Activated gamma-delta T cell treated with Interleukin-2 at 50 U/mL for 16 hours (primary cell): ENCODE results near the gene SLC9B2.

Experiments
- DNase-seq: peaks from one replicate; pipeline ENCODE4 v3.0.0-alpha.2; 2020

The SLC9B2 gene, protein sequence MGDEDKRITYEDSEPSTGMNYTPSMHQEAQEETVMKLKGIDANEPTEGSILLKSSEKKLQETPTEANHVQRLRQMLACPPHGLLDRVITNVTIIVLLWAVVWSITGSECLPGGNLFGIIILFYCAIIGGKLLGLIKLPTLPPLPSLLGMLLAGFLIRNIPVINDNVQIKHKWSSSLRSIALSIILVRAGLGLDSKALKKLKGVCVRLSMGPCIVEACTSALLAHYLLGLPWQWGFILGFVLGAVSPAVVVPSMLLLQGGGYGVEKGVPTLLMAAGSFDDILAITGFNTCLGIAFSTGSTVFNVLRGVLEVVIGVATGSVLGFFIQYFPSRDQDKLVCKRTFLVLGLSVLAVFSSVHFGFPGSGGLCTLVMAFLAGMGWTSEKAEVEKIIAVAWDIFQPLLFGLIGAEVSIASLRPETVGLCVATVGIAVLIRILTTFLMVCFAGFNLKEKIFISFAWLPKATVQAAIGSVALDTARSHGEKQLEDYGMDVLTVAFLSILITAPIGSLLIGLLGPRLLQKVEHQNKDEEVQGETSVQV

GRCh38 chr4:103076747-103077347 lies at the start of gene SLC9B2:
SLC9B2 (minus strand) TSS chr4:103076761; CDS start chr4:103067550, 9,211 bp downstream.
- no peak for DNase-seq

- DNase-seq, result no peak
Measured at GRCh38 chr4:103126126-103126525, 49.6 kb upstream of the SLC9B2 start.

GRCh38 chr4:103123114-103123513 lies 46.6 kb upstream of the SLC9B2 start:
- no peak for DNase-seq

GRCh38 chr4:103118166-103118565 lies 41.6 kb upstream of the SLC9B2 start:
- no peak for DNase-seq

- no peak for DNase-seq
Measured at GRCh38 chr4:103111598-103111997, 35.0 kb upstream of the SLC9B2 start.

GRCh38 chr4:103108542-103108941 lies 32.0 kb upstream of the SLC9B2 start:
- no peak for DNase-seq

DNA sequence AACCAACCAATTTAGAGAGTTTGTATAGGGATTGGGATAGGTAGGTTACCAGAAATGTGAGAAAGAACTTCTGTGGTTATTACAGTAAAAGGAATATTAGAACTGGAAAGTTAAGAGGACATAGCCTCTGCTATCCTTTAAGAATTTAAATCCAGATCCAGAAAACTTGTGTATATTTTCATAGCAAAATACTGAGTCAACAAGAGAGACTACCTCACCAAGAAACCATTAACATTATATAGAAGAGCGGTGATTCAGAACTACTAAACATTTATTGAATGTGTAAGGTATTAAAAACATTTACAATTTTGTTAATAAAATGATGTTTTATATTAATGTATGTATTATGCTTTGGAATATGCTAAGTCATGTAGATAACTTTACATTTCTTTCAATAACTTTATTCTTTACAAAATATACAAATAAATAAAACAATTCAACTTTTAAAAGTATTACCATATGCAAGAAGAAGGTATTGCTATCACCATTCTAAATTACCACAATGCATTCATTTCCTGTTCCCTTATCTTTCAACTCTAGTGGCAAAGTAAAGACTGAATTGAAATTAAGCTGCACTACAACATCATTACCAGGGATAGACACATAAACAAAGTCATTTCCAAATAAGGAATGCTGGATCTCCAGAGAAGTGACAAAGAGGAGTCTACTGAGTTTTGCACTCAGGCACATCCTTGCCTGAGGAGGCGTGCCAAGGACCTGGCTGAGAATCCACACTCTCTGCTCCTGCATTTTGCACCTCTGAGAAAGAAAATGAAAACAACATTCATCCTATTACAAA lies 29.2 kb upstream of the SLC9B2 start:
- no peak for DNase-seq

DNA sequence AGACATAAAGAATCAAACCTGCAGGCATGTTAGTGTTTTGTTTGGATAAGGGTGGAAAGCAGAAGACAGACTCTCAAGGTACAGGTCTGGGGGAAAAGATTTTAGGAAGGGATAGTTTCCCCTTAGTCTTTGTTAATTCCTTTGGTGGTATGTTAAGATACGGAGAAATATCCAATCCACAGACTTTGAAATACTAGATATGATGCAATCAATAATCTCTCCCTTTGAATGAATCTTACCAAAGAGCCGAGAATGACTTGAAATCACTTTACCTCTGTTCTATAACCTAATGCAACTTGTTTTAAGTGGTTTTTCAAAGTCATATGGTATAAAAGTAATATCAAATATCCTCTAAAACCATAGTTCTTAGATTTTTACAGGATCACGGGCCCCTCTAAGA lies 28.3 kb upstream of the SLC9B2 start:
- no peak for DNase-seq

GRCh38 chr4:103100691-103101090 lies 24.1 kb upstream of the SLC9B2 start:
- DNase-seq, result no peak

DNA sequence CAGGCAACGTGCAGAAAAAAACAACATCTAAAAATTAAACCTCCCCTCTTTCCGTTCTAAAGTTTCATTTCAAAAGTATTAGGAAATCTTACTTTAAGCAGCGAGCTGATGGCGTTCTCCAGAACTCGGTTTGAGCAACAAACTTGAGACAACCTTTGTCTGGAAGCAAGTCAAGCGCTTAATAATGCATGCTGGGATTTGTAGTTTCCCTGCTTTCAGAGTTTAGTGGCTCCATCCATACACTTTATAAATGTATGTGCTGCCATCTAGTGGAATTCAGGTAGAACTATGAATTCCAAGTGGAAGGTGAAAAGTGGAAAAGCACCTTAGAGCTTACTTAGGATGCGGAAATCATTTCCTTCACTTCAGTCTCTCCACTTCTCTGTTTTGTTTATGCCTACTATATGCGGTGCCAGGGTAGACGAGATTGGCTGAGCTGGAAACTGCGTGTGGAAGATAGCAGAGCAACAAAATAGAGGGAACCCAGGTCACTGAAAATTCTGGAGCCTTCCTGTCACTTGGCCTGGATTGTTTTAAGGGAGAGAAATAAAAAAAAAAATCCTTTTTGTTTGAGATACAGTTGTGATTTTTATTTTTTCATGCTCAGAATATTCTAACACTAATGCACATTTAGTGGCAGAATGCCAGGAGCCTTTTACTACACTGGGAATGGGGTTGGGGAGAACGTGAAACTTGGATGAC lies 23.3 kb upstream of the SLC9B2 start, which contains the start of gene BDH2:
Gene BDH2, minus strand, starts transcription at position 144 of the 702 bp plus-strand sequence. CDS start 3,580 bp downstream, outside the sequence.
- peak; percentile 39 for DNase-seq

DNA sequence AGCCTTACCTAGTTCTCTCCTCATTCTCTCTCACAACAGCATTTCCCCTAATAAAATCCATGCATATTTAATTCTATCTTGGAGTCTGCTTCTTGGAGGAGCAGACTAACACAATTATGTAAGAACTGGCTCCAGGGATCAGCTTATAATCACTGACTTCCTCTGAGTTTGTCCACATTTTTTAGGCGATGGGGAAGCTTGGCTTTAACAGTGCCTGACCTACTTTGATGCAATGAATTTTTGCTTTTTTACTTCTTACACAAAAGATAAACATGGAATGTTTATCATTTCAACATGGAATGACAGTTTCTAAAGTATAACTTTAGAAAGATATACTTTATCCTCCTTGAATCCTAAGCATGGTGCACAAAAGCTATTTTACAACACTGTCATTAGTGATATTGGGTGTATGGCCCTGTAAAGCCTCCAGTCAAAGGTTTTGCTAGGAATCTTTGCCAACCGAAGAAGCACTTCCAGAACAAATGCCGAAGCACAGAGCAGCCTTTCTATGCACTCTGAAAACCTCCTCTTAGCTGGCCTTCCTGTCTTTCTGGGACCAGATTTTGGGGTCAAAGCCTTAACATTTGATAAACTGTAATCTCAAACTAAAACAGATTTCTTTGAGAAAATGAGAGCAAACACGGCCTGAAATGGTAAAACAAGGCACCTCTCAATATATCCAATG lies 22.3 kb upstream of the SLC9B2 start:
- no peak for DNase-seq

DNA sequence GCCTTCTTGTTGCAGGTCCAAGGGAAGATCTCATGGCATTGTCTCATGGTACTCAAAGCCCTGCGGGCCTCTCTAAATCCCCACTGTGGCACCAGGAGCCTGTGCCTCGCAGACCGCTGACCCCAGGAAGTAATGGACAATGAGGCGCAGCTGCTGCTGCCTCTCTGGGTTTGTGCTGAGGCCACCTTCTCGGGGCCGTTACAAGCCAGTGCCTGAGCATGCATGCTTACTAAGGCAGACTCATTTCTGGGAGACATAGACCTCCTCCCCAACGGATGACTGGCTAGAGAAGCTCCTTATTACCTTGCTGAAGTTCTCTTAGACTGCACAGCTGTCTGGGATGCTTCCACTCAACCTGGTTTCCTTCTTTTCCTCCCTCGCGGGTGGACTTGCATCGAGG lies 21.8 kb upstream of the SLC9B2 start:
- no peak for DNase-seq

DNA sequence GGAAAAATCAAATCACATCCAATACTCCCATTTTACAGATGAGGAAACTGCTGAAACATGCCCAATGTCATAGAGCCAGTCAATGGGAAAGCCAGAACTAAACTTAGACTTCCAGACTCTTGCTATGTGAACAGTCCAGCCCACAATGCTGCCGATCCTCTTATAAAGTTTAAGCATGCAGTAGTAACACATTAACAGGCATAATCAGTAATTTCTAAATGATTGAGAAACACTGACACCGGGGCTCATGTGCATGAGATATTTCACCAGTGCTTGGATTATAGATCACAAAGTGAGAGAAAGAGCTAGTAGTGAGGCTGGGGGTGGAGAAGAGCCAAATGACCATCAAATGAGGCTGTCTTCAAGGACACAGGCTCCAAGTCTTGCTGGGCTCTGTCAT lies 20.6 kb upstream of the SLC9B2 start:
- DNase-seq, result no peak

- no peak for DNase-seq
Measured at GRCh38 chr4:103095080-103095479, 18.5 kb upstream of the SLC9B2 start.

- DNase-seq, result no peak
Measured at GRCh38 chr4:103092245-103092644, 15.7 kb upstream of the SLC9B2 start.

DNA sequence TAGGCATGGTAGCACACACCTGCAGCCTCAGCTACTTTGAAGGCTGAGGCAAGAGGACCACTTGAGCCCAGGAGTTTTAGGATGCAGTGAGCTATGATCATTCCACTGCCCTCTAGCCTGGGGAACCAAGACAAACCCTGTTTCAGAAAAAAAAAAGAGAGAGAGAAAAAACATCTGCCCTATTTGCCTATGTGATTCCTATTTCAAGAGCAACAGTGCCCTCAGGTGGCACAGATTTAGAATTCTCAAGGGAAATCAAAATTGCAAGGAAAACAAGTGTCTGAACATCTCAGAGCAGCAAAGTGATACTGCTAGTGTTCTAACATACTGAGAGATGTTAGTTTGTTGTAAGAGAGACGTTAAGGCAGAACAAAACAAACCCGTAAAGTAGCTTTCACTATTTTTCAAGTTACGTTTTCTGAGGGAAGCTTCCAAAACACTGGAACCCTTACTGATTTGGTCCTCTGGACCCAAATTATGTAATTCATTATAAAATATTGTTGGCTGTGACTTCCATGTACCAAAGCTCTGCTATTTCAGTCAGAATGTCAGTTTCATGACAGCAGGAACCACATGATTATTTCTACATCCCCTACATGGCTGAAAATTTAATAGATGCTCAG lies 15.2 kb upstream of the SLC9B2 start:
- peak; percentile 24 for DNase-seq

DNA sequence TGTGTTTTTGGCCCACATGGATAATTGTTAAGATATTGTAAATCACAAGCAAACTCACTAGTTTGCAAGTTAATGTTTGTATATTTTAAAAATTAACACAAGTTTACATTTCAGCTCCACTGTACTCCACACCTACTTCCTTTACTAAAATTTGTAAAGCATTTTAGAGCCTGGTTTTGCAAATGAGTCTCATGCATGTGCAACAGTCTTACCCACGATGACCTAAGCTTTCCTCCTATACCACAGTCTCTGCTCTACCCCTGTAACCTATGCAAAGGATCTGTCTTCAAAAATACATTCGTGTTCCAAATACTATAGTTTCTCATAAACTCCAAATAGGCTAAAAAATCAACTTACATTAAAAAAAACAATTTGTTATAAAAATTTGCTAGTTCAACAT lies 12.9 kb upstream of the SLC9B2 start:
- DNase-seq, result no peak

DNA sequence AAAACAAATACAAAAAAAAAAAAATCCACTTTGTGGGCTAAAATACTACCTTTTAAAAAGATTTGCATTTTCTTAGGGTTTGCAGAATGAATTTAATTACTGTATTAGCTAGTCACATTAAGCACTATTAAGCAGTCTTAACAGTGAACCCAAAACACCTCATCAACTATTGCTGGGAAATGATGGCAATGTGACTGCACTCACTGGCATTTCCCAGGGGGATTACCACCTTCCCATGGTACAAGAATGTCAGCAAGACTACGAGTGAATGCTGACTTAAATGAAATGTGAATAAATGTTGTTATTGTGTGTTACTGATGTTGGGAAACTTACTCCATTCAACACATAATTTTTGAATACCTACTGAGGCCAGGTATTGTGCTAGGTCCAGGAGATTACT lies 10.0 kb upstream of the SLC9B2 start:
- DNase-seq, result no peak

GRCh38 chr4:103085555-103086196 lies 9.1 kb upstream of the SLC9B2 start:
- DNase-seq, result no peak

DNA sequence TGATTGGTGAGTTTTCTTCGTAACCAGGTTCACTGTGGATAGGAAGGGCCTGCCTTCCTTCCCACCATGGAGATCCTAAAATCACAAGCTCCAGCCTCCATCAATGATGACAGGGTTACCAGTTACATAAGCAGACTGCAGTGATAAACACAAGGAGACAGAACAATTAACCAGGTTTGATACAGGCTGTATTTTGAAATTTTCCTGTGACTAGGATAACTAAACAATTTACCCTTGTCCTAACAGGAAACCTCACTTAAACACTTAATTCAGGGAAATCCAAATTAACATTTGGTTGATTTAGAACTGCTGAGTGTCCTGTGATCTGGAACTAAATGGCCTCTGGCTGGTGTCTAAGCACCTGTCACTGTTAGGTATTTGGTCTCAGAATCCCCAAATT lies 3.1 kb upstream of the SLC9B2 start:
- no peak for DNase-seq
